Measurements from ENCODE around the gene PNPLA7.

GRCh38 chr9:137579259-137579604 lies 29.0 kb upstream of the PNPLA7 start:
- TF ChIP-seq MZF1 (tag by site-specific recombination; IDR thresholded peaks at IDR 0.05; ENCODE audit: borderline replicate concordance) (no peak), REST (tag by site-specific recombination; IDR thresholded peaks at IDR 0.05) (no peak), ZNF660 (tag by site-specific recombination; IDR thresholded peaks at IDR 0.05) (no peak), PRDM4 (tag by site-specific recombination; IDR thresholded peaks at IDR 0.05) (no peak), KLF10 (tag by site-specific recombination; IDR thresholded peaks at IDR 0.05) (no peak), ZNF549 (tag by site-specific recombination; IDR thresholded peaks at IDR 0.05) (no peak), YY1 (tag by site-specific recombination; IDR thresholded peaks at IDR 0.05) (no peak), ZNF174 (tag by site-specific recombination; IDR thresholded peaks at IDR 0.05) (no peak), ZNF223 (tag by site-specific recombination; IDR thresholded peaks at IDR 0.05) (no peak), ZNF175 (tag by site-specific recombination; IDR thresholded peaks at IDR 0.05) (no peak), ZNF501 (tag by site-specific recombination; IDR thresholded peaks at IDR 0.05) (no peak)
- TF ChIP-seq, protein P1, sequence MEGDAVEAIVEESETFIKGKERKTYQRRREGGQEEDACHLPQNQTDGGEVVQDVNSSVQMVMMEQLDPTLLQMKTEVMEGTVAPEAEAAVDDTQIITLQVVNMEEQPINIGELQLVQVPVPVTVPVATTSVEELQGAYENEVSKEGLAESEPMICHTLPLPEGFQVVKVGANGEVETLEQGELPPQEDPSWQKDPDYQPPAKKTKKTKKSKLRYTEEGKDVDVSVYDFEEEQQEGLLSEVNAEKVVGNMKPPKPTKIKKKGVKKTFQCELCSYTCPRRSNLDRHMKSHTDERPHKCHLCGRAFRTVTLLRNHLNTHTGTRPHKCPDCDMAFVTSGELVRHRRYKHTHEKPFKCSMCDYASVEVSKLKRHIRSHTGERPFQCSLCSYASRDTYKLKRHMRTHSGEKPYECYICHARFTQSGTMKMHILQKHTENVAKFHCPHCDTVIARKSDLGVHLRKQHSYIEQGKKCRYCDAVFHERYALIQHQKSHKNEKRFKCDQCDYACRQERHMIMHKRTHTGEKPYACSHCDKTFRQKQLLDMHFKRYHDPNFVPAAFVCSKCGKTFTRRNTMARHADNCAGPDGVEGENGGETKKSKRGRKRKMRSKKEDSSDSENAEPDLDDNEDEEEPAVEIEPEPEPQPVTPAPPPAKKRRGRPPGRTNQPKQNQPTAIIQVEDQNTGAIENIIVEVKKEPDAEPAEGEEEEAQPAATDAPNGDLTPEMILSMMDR (tag by site-specific recombination; IDR thresholded peaks at IDR 0.05): no peak

Data from HEK293 (cell line).